ENCODE data around the gene AMH. TPM values are rescaled to one million over a fixed set of nuclear protein-coding genes. Genes with fewer than 3 reads are reported as not detected.

AMH gene
- polyA plus RNA-seq, 2 of the 4 experiments (the other 2 are of a cell fraction) = 3.0 to 12.0 TPM

GRCh38 chr19:2252797-2253105 lies 3.6 kb downstream of the AMH start:
- TF ChIP-seq CEBPB (IDR thresholded peaks at IDR 0.05) (no peak), ATOH8 (CRISPR knock-in tag; IDR thresholded peaks at IDR 0.05; ENCODE audit: low read depth) (no peak), EHMT2 (IDR thresholded peaks at IDR 0.05; ENCODE audit: low read depth) (no peak), NFE2L2 (conservative IDR thresholded peaks at IDR 0.05; ENCODE audit: low read length) (no peak), GATA3 (IDR thresholded peaks at IDR 0.05; ENCODE audit: borderline replicate concordance) (no peak), KDM1A (IDR thresholded peaks at IDR 0.05; ENCODE audit: low read depth) (no peak)
- DNase-seq (ENCODE audit: low read depth in 1 of 2, low spot score in 1 of 2) (no peak), ATAC-seq (peak in 1 of 2 experiments; percentile 4; a peak in 2 of 6 replicates), FAIRE-seq (no peak)
- ChIA-PET CTCF (interaction anchor here (1.0 kb wide), 1 partner anchor 9 kb away, joined by 5 read pairs; no protein-coding TSS in a partner anchor), POLR2A (no interaction called here)
- Histone ChIP-seq H3K4me3 (no peak overlapping the region), H3K4me1 (no peaks in the 10 kb centered on the region), H3K27ac (no peak overlapping the region), H3K9me3 (no peaks in the 10 kb centered on the region), H3K4me2 (no peak overlapping the region)
- WGBS (ENCODE audit: missing lambda C conversion rate) = 90% methylated on average over 2 of the region's 18 CpGs

- CTCF ChIA-PET = interaction anchor here (0.7 to 1.5 kb wide), 3 partner anchors 8 to 98 kb away, joined by 4 to 5 read pairs (median 5); partner anchors contain the start of gene PLEKHJ1
- FAIRE-seq (no peak), DNase-seq (ENCODE audit: low read depth in 1 of 2, low spot score in 1 of 2) (no peak), ATAC-seq (no peak; a peak in 1 of 6 replicates)
- POLR2A ChIA-PET = no interaction called here
- Histone ChIP-seq H3K4me3 (no peak overlapping the region), H3K4me1 (no peaks in the 10 kb centered on the region), H3K27ac (no peak overlapping the region), H3K9me3 (no peaks in the 10 kb centered on the region), H3K4me2 (no peak overlapping the region)
- TF ChIP-seq FOSB (CRISPR knock-in tag; IDR thresholded peaks at IDR 0.05) (no peak), TP53 (CRISPR knock-in tag; IDR thresholded peaks at IDR 0.05) (no peak), HOXB13 (CRISPR knock-in tag; IDR thresholded peaks at IDR 0.05; ENCODE audit: low read depth) (no peak), POLR2A (IDR thresholded peaks at IDR 0.05; ENCODE audit: low read length) (no peak), HES2 (IDR thresholded peaks at IDR 0.05) (no peak), MYC (IDR thresholded peaks at IDR 0.05; ENCODE audit: borderline replicate concordance, low read length) (no peak), RFX5 (IDR thresholded peaks at IDR 0.05) (no peak), USF2 (IDR thresholded peaks at IDR 0.05) (no peak), GATA3 (IDR thresholded peaks at IDR 0.05; ENCODE audit: borderline replicate concordance) (no peak), EHMT2 (IDR thresholded peaks at IDR 0.05; ENCODE audit: low read depth) (no peak), JUN (IDR thresholded peaks at IDR 0.05) (no peak), HOXA7 (CRISPR knock-in tag; IDR thresholded peaks at IDR 0.05) (no peak), CHD2 (IDR thresholded peaks at IDR 0.05; ENCODE audit: low read length, partially characterized antibody) (no peak)
- TF ChIP-seq, protein P1, sequence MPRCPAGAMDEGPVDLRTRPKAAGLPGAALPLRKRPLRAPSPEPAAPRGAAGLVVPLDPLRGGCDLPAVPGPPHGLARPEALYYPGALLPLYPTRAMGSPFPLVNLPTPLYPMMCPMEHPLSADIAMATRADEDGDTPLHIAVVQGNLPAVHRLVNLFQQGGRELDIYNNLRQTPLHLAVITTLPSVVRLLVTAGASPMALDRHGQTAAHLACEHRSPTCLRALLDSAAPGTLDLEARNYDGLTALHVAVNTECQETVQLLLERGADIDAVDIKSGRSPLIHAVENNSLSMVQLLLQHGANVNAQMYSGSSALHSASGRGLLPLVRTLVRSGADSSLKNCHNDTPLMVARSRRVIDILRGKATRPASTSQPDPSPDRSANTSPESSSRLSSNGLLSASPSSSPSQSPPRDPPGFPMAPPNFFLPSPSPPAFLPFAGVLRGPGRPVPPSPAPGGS (IDR thresholded peaks at IDR 0.05) = no peak
- 87% methylated on average over 35 of the region's 77 CpGs for WGBS (ENCODE audit: missing lambda C conversion rate)
These were observed 4.3 kb downstream of the AMH start for GRCh38 chr19:2253106-2254063.

All from A549 (cell line).